Retinal pigment epithelial cell (primary cell): Measurements from ENCODE around the gene TNRC18.

Source experiments
- DNase-seq: peaks from one replicate; pipeline ENCODE4 v3.0.0-alpha.2; 2010; ENCODE audit warnings: low read depth
- H3K4me3 ChIP-seq: 2 replicates; pipeline ENCODE4 v1.5.1; 2011; ENCODE audit warnings: mild to moderate bottlenecking, low read length, control low read depth, moderate library complexity
- TF ChIP-seq, protein P1 (sequence below): conservative IDR thresholded peaks from 2 replicates; pipeline ENCODE4 v1.5.1; 2011; ENCODE audit warnings: low read depth, low read length, control low read depth, inconsistent platforms

The TNRC18 gene

DNA sequence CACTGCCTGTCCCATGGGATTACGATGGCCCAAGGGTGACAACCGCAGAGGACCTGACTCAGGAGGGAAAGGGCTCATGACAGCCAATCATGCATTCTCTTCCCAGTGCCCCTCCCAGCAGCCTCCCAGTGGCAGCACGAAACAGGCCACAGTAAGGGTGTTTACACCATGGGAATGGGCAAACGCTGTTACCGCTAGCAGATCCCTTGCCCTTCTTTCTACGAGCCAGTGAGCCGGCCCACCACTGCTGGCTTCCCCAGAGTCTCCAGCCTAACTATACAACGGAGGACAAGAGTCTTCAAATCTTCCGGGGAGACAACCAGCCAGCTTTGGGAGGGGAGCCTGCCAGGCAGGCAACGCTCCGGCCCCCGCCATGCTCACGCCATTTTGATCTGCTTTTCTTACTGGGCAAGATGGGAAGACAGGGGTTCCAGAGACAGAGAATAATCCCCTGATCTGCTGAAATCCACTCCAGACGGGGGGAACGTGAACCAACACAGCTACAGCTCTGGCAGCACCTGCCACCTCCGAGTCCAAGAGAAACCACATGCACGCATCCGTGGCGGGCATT lies 71.1 kb downstream of the TNRC18 start:
- DNase-seq, result no peak
- no peak overlapping the region for H3K4me3 ChIP-seq
- TF ChIP-seq, protein P1, sequence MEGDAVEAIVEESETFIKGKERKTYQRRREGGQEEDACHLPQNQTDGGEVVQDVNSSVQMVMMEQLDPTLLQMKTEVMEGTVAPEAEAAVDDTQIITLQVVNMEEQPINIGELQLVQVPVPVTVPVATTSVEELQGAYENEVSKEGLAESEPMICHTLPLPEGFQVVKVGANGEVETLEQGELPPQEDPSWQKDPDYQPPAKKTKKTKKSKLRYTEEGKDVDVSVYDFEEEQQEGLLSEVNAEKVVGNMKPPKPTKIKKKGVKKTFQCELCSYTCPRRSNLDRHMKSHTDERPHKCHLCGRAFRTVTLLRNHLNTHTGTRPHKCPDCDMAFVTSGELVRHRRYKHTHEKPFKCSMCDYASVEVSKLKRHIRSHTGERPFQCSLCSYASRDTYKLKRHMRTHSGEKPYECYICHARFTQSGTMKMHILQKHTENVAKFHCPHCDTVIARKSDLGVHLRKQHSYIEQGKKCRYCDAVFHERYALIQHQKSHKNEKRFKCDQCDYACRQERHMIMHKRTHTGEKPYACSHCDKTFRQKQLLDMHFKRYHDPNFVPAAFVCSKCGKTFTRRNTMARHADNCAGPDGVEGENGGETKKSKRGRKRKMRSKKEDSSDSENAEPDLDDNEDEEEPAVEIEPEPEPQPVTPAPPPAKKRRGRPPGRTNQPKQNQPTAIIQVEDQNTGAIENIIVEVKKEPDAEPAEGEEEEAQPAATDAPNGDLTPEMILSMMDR, result no peak

DNA sequence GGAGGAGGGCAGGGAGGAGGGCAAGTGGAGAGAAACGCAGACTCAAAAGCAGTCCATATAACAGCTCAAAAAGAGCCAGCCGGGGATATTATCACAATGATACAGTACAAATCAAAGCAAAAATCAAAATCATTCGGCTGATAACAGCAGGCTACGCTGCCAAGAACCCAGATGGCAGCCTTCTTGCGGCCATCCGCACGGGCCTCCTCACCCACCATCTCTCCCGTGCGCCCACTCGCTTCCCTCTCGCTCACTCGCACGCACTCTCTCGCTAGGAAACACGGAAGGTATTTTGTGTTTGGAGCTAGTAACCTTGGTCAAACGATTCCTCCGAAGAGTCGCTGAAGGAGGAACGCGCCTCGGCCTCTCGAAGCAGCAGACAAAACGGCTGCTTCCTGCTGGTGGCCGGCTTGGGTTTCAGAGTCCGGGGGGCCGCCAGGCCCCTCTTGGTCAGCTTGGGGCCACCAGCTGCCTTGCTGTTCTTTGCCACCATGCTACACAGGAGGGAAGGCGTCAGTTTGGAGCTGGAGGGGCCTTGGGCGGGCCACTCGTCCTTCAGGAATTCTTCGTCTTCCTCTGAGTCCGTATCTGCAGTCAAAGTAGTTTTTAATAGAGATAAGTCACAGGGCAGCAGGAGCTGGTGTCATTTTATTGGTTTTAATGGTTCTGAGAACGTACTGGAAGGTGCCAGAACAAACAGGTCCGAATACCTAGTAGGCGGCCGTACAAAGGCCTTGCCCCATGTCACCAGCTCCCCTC lies 71.9 kb downstream of the TNRC18 start:
- TF ChIP-seq, protein P1, result no peak
- no peak for DNase-seq
- no peak overlapping the region for H3K4me3 ChIP-seq

DNA sequence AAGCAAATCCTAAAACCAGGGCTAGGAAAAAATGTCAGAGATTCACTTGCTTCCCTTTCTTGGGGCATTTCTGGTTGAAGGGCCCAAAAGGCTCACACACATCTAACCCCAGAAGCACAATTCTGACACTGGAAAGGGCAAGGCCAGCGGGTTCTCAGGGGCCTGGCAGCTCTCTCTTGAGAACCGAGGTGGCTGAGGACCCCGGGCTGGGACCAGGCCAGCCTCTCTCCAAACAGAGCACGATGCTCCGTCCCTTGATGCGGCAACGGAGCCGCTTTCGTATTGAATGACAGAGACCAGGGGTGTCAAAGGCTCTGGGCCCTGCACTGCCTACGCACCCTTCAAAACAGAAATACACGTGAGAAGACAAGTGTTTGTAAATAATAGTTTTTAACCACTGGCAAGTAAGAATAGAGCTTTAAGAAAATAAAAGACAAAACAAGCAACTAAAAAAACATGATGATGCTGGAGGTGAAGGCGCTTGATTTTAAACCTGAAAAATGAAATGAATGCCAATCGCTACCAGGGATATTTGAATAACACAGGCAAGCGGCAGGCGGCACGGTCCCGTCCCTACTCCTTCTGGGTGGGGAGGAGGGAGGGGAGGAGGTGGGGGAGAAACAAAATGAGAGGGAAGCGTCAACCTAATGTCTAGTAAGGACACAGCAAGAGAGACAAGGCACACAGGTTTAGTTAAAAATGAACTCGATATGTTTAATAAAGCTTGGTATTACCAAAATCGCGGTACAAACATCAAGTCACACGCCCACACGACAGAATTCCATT lies 72.8 kb downstream of the TNRC18 start:
- TF ChIP-seq, protein P1, result no peak

DNA sequence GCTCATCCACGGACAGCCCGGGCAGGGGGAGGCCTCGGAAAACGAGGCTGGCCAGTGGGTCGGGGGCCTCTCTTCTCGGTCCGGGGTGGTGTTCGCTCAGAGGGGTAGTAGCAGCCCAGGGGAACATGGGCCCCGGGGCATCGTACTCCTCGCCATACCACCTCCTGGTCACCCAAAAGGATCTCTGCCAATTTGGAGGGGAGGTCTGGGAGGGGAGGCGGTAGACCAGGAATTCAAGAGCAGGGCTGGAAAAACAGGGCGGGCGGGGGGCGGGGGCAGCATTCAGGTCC lies 73.5 kb downstream of the TNRC18 start:
- TF ChIP-seq, protein P1, result no peak
- H3K4me3 ChIP-seq, result no peak overlapping the region
- no peak for DNase-seq

More for the DNA sequence above, 72.8 kb downstream of the TNRC18 start:
- no peak overlapping the region for H3K4me3 ChIP-seq
- DNase-seq, result no peak

DNA sequence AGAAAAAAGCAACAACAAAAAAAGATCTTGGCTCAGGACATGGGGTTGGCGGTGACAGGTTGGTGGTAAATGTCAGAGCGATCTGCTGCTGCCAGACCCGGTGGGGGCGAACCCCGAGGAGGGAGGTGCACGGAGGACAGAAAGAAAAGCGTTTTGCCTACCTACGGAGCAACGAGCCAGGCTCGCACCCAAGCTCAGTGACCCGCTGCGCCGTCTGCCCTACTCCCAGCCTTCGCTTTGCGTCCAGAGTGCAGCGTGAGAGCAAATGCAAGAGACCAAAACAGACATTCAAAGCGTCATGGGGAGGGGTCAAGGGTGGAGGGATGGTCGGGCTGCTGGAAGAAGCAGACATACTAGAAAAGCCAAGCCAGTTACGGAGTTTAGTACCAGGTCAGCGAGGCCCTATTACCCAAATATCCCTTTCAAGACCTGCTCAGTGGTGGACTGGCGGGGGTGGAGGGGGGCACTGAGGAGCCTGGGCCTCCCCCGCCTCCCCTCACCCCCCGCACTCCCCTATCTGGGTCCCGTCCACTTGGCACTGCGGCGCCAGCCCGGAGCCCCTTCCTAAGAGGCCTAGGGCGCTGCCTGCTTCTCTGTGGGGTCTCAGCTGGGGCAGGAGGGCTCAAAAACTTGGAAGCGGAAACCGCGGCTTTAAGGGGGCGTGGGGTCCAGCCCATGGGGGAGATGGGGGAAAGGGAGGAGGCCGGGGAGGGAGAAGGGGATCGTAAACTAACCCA lies 74.0 kb downstream of the TNRC18 start:
- no peak overlapping the region for H3K4me3 ChIP-seq
- DNase-seq, result no peak
- TF ChIP-seq, protein P1, result no peak

DNA sequence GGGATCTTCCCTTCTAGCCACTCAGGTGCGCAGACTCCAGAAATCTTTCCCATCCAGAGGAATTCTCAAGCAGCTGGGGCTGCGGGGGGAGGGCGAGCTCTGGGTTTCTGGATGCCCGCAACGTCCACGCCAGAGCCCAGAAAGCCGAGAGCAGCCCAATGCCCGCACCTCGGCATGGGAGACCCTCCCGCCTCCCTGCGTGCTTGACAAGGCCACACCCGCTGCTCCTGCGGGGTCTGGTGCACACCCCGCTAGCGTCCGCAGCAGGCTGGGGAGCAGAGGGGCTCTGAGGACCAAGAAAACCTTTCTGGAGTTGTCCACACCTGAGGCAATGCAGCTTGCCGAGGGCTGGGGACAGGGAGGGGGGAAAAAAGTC lies 74.6 kb downstream of the TNRC18 start:
- no peak overlapping the region for H3K4me3 ChIP-seq
- no peak for DNase-seq
- TF ChIP-seq, protein P1, result no peak
